D721Med (cell line): ENCODE data around the gene GALNT2.

Experiments
- DNase-seq: peaks from one replicate; pipeline ENCODE4 v3.0.0; 2011; ENCODE audit warnings: low spot score; ENCODE audit not compliant: insufficient read length
- FAIRE-seq: peaks from 2 replicates; lab custom pipeline; 2011; peaks lifted over from hg19 to GRCh38; lab: Jason Lieb, UNC
- TF ChIP-seq, protein P1 (sequence below): IDR thresholded peaks from 2 replicates; pipeline ENCODE4 v1.5.1; 2012; ENCODE audit warnings: mild to moderate bottlenecking, control low read depth; ENCODE audit not compliant: insufficient read depth; ENCODE audit errors: missing control alignments

Gene GALNT2

DNA sequence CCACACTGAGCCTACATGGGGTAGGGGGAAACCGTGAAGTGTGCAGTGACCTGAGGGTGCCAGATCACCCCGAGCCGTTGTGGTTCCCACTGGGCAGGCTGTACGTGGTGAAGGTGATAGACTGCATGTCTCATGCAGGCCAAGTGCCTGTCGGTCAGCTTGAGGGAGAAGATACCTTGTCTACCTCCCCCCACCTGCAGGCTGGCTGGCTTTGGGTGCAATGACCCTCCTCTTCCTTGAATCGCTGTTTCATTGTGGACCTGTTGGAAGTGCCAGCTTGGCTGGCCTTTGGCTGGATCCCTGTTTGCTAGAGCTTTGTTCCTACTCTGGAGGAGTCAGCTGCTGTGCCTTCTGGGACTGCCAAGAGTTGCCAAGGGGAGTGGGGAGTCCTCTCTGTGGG, 92.5 kb downstream of the GALNT2 start:
- DNase-seq (no peak), FAIRE-seq (no peak)
- TF ChIP-seq, protein P1, sequence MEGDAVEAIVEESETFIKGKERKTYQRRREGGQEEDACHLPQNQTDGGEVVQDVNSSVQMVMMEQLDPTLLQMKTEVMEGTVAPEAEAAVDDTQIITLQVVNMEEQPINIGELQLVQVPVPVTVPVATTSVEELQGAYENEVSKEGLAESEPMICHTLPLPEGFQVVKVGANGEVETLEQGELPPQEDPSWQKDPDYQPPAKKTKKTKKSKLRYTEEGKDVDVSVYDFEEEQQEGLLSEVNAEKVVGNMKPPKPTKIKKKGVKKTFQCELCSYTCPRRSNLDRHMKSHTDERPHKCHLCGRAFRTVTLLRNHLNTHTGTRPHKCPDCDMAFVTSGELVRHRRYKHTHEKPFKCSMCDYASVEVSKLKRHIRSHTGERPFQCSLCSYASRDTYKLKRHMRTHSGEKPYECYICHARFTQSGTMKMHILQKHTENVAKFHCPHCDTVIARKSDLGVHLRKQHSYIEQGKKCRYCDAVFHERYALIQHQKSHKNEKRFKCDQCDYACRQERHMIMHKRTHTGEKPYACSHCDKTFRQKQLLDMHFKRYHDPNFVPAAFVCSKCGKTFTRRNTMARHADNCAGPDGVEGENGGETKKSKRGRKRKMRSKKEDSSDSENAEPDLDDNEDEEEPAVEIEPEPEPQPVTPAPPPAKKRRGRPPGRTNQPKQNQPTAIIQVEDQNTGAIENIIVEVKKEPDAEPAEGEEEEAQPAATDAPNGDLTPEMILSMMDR, result no peak

GRCh38 chr1:230160957-230161771, 94.1 kb downstream of the GALNT2 start:
- TF ChIP-seq, protein P1, result no peak
- FAIRE-seq (no peak), DNase-seq (no peak)

- DNase-seq (no peak), FAIRE-seq (no peak)
- TF ChIP-seq, protein P1, result no peak
Measured at GRCh38 chr1:230163205-230163604, 96.2 kb downstream of the GALNT2 start.

DNA sequence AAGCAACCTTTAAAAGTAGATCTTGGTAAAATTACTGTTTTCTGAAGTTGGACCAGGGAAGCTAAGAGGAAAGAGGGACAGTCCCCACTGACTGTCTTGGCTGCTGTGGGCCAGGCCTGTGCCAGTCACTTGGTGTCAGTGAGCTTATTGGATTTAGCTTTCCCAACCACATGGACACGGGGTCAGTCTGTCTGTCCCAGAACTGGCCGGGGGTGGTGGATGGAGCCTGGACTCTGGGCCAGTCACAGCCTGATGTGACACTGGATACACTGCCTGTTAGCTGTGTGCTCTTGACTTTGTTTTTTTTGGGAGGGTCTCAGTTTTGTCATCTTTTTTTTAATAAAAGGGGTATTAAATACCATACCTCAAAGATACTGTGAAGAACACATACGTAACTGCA, 96.7 kb downstream of the GALNT2 start:
- FAIRE-seq, result no peak
- no peak for DNase-seq
- TF ChIP-seq, protein P1, result no peak

DNA sequence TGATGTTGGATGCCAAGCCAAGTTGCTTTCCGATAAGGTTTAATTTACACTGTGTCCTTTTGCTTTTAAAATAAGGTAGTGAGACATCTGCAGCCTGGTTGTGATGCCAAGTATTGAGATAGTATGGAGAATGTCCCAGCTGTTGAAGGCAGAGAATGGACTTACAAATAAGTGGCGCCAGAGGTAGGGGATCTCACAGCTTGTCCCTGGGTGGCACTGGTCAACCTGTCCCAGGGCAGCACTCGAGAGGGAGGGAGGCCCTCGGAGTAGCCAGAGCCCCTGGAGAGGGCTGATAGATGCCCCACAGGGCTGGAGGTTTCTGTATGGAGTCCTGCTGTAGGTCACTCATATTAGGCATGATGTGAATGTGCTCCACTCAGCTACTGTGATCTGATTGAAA, 98.5 kb downstream of the GALNT2 start:
- no peak for DNase-seq
- no peak for FAIRE-seq
- TF ChIP-seq, protein P1, result no peak

DNA sequence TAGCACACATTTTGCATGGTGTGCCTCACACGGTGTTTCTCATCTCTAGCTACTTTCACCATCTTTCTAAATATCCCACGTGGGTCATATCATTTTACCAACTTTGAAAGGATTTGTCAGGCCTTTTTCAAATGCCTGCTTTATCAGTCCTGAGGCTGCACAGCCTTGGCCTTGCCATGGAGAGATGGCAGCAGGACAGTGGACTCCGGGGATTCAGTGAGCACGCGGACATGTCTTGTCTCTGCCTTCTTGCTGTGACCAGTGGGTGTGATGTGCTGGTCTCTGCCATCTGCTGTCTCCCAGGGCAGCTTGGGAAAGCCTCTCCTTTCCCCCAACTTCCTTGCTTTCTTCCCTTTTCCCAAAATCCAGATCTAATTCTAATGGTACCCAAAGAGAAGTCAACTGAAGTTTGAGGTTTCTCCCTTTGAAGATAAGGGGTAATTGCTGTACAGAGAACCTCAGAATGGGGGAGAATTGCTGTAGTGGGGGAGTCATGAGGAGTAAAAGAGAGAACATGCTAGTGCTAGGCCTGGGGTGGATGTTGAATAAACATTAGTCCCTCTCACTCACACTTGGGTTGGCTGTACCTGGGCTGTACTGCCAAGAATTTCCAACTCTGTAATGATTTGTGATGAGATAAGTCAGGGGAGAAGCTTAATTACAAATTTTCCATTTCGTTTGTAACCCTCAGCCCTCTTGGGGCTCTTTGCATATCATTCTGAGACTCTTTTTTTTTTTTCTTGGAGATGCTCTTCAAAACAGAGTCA, 99.5 kb downstream of the GALNT2 start:
- TF ChIP-seq, protein P1, result no peak
- DNase-seq (no peak), FAIRE-seq (no peak)
